Measurements from ENCODE around the gene STX16.

STX16 gene

DNA sequence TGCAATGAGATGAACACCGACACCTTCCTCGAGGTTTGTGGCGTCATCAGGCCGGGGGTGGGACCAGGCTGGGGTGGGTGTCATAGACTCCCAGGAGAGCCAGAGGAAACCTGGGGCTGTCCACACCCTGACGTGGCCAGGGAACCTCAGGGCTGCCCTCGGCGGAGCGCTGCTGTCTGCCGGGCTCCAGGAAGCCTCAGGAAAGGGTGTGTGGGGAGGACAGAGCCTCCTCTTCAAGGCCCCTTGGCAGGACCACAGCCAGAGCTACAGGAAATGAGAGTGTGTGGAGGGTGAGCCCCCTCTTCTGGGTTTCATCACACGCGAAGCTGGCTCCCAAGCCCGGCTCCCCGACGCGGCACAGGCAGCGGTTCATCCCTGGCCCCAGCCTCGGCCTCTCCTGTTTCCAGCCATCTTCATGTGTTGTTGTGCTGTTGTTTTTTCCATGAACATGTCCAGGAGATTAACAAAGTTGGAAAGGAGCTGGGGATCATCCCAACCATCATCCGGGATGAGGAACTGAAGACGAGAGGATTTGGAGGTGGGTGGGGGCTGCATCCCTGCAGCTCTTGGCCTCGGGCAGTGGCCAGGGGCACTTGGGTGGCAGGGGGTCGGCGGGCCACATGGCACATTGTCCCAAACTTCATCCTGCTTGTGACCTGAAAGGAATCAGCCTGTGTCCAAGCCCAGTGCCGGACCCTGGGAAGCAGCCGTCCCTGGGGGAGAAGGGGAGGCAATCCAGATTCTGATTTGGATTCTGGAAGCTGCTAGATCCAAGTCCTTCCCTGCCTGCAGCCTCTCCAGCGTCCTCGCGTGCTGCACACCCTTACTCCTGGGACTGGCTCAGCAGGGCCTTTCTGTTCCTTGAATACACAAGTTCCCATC lies 47.9 kb downstream of the STX16 start:
- no peak for DNase-seq

DNA sequence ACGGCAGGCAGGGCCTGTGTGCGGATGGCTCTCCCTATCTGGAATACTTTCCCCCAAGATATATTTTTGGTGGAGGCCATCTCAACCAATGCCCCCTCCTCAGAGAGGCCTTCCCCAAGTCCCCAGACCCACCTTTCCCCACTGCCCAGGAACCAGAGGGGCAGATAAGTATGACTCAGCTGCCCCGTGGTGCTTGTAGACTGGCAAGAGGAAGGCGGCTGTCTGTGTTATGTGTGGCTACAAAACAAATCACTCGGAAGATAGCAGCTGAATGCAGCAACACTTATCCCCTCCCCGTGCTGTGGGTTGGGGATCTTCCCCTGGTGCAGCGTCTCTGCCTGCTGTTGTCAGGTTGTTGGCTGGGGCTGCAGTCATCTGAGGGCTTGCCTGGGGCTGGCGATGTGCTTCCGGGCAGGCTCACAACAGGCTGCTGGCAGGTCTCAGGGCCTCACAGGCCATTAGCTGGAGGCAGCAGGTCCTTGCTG lies 48.6 kb downstream of the STX16 start:
- no peak for DNase-seq

DNA sequence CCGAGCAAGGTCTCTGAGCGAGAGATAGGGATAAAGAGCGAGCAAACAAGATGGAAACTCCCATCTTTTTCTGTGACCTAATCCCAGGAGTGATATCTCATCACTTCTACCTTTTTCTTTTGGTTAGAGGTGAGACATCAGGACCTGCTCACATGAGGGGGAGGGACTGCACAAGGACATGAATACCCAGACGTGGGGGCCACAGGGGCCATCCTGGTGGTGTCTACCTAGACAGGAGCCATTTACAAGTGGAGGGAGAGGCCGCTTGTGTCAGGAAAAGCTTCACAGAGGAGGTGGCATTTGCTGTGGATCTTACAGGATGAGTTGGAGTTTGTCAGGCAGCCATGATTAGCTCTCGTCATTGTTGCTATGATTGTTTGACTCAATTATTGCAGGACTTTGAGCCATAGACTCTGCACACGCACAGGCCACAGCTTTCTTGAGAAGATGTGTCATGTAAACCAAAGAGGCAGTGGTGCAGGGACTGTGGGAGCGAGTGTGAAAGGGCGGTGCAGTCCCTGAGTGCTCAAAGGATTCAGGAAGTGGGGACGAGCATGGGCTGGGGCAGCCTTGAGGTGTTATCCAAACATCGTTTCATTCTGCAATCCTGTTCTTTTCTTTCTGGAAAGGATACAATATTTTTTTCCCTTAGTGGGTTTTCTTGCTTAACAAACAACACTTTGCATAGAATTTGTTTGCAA lies 49.2 kb downstream of the STX16 start:
- DNase-seq: no peak

DNA sequence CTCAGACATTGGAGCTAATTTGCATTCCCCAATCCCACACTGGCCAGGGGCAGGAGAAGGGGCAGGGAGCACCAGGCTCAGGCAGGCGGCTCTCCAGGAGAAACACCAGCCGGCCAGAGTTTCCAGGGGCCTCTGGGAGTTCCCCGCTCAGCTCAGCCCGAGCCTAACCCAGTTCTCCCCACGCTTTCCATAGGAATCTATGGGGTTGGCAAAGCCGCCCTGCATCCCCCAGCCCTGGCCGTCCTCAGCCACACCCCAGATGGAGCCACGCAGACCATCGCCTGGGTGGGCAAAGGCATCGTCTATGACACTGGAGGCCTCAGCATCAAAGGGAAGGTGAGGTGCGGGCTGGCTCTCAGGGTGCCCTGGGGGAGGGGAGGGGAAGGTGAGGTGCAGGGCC lies 49.7 kb downstream of the STX16 start:
- no peak for DNase-seq

DNA sequence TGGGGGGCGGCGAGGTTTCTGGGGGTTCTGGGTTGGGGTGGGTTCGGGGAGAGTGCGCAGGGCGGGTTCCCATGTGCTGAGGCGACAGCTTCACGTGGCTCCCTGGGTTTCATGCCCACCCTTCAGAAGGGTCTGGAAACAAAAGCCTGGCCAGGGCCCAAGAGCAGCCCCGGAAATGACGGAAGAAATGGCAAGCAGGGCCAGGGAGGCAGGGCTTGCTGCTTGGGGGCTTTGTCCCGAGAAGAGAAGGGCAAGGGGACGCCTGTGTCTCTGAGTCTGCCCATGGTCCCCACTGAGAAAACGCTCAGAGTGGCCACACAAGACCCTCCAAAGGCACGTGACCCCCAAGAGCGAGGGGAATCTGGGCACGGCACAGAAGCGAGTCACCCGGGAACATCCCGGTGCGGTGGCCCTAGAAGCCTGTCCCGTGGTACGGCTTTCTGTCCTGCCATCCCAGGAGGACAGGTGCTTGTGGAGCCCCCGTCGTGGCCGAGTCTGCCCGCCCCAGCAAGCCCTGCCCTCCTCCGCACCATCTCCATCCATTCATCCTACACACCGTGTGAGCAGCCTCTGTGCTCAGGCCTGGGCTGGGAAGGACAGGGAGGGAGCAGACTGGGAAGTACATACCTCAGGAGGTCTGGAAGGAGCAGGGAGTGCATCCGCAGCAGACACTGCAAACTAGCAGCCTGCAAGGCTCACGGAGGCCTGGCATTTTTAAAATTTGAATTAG lies 50.5 kb downstream of the STX16 start:
- no peak for DNase-seq

DNA sequence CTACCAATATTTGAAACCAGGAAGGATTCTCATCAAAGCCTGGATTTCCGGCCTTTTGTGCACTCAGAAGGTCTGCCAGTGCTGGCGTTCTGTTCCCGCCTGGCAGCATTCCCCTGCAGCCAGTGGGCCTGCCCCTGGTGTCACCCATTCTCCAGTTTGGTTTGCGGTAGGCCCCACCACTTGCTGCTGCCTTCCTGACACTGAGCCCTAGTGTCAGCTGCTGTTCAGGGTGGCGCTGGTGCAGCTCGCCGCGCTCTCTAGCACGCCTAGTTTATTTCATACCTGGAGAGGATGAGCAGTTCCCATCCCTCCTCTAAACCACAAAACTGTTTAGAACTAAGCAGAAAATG lies 51.1 kb downstream of the STX16 start:
- no peak for DNase-seq

DNA sequence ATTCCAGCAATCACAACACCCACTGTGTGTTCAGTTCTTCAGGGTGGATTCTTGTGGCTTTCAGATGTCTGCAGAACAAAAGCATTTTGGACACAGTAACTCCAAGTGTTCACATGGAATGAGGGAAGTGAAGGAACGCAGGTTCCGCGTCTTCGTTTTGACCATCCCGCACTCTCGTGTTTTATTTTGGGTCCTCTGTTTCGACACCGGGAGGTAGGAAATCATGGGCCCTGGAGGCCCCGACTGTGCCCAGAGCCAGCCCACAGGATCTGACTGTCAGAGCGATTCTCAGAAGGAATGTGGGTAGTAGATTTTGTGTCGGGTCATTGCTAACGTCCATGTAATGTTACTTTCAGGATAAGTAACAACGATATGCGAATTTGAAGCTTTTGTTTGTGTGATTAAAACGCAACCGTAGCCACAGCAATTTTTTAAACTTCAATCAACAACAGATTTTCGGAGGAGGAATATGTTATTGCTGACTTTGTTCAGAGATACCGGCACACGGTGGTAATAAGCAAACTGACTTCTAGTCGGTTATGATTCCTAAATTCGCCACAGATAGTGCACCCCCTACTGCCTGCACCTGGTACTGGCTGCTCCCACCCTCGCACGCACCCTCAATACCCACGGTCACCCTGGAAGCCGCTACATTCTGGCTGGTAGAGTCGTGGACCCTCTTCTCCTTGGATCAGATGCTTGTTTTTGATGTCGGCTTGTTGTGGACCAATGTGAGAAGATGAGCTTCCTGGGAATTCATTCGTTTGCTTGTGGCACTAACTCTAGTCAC lies 52.0 kb downstream of the STX16 start:
- DNase-seq: no peak

DNA sequence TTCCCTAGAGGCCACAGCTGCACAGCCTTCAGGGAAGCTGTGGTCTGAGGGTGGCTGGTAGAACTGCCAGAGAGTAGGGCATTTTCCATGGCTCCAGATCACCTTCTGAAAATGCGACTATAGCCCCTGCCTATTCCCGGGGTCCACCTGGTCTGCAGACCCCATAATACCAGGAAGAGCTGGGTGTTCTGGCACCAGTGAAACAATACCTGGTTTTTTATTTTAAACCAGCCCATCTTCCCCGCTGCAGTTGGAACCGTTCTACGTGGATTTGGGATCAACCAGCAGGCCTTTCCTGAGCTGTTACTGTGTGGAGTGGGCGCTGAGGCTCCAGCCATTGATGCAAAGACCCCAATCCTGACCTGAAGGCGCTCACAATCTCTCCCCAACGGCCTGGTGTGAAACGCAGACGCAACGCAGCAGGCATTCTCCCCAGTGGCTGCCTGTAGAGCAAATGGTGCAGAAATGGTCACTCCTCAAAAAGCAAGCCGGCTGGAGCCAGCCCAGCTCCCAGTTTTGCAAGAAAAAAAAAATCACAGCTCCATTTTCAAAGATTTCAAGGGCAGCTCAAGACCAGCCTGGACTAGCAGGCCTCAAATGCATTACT lies 52.8 kb downstream of the STX16 start:
- DNase-seq: no peak

DNA sequence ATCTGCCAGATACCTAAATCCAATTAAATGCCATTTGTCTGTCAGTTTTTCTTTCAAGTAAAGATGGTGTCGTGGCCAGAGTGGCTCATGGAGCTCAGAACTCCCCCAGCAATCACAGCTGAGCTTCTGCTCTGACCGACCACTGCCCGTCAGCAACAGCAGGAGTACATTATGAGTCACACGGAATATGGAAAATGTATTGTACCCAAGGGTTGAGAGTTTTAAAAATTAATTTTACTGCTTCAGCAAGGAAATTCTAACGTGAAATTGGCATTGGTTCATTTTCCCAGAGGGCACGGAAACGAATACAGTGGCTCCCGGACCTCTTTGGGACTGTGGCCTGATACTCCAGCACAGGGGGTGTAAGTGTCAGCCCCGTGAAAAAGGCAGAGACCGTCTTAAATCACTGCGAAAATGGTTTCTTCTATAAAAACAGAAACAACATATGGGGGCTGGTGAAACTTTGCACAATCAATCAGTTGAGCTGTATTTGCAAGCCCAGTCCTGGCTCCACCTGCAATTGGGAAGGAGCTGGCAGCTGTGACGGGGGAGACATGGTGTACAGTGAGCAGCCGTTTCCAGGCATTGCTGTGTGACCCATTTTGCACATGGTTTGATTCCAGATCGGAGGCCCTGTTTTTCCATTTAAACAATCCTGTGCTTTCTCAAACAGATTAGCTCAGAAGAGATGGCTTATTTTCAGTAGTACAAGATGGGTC lies 54.3 kb downstream of the STX16 start:
- no peak for DNase-seq

DNA sequence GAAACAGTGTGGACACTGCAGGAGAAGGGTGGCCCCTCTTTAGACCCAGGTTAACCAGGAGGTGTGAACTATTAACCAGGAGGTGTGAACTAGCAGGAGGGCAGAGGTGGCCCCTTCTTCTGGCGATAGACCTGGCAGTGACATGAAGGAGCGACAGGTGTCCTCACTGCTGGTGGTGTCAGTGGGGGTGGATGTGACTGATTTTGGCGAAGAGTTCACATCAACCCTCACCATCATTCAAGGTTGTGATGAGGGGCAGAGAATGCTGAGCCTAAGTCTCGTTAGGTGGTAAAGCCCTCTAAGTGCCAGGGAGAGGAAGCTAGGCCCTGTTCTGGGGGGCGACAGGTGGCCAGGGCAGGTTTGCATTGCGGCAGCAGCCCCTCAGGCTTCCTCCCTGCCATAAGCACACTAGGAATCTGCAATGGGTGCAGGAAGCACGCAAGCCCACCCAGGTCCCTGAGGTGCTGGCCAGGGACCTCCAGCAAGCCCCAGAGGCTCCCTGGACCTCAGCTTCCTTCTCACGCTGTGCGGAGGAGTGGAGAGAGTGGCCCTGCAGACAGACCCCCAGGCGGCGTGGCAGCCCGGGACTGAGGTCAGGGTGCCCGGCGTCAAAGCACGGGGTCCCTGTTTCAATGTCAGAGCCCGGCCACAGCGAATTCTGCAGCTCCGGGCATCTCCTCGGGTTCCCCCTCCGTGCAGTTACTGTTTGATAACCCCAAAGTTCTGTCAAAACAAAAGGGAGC lies 55.2 kb downstream of the STX16 start:
- no peak for DNase-seq

DNA sequence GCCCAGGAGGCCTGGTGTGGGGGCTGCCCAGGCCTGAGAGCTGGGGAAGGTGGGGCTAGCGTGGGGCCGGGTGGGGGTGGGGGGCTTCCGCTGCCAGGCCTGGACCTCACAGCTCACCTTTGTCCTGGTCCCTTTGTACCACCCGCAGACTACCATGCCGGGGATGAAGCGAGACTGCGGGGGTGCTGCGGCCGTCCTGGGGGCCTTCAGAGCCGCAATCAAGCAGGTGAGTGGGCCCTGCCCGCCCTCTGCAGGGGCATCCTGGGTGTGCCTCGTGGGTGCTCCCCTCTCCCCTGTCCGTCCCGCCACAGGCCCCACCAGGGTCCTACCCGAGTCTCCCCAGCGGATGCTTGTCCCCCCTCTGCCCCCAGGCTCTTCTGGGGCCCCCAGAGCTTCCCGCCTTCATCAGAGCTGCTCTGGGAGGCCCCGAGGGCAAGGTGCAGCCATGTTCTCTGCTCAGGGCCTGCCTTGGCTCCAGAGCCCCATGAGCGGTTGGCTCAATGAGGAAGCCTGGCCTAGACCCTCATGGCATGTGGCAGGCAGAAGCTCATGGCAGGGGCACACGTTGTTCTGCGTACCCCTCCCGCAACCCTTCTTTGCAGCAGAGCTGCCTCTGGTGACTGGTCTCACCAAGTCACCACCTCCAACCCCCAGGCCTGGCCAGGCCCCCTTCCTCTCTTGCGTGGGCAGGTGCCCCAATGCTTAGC lies 56.0 kb downstream of the STX16 start:
- no peak for DNase-seq

DNA sequence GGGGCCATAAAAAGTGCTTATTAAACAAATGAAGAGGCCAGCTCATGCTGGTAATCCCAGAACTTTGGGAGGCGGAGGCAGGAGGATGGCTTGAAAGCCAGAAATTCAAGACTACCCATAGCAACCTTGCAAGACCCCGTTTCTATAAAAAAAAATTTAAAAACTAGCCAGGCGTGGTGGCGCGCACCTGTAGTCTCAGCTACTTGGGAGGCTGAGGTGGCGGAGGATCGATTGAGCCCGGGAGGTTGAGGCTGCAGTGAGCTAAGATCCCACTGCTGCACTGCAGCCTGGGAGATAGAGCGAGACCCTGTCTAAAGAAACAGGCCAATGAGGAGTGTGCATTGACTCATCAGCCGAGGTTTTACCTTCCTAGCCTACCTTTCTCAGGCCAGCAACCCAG lies 56.7 kb downstream of the STX16 start:
- DNase-seq: no peak

DNA sequence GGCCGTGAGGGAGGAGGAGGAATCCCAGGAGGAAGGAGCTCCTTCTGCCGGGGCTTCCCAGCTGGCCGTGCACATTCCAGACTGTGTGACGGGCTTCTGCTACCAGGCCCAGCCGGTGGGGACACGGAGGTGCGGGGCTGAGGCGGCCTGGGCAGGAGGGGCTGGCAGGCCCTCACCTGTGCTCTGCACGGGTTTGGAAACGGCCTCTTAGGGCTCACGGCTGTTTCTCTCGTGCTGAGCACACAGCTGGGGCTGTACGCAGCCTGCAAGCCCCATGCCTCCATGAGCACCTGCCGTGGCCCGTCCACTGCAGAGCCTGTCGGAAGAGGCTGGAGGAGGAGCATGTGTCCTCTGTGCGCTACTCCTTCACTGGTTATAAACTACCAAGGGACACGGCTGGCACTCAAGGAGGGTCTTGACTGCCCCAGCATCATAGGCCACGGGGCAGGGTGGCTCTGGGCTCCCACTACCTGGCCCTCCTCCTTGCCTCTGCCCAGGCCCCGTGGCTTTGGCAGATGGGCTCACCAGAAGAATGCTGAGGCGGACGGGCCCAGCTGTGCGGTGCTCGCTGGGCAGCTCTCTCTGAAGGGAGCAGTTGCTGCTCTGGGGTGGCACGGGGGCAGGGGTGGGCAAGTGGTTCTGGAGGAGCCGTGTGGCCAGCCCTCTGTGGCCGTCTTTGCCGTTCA lies 57.3 kb downstream of the STX16 start:
- DNase-seq: no peak

DNA sequence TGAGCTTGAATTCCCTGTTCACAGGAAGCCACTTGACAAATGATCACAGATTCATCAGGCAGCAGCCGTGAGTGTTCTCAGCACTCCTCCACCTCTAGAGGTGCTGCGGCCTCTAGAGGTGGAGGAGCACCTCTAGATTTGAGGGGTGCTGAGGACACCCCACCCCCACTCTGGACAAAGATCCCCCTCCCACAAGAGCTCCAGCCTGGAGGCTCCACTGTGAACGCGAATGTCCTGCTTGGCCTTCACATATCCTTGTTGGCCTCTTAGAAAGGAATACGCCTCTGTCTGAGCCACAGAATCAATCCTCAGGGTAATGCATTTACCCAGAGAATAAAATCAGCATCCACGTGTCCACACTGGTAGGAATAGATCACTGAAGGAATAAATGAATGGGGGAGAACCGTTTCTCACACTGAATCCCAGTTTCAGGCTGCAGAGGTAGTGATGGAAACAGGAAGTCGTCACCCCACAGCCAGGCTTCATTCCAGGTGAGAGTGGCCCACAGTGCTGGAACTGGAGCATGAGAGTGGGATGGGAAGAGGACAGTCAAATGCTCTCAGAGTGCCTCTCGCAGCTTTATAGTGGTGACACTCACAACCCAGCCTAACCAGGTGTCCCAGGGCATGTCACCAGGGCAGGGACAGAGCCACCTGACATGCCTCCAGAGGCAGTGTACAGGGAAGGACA lies 58.1 kb downstream of the STX16 start:
- no peak for DNase-seq

DNA sequence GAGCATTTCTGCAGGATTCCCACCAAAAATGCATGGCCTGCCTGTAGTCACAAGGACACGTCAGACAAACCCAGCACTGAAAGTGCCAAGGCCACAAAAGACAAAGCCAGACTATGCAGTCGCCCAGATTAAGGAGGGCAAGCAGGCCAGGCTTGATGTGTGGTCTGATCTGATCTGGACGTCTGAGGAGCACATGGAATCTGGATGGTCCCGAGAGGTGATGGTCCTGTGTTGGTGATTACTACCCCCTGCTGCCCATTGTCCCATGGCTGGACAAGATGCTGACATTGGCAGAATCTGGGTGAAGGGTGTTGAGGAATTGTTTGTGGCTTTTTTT lies 58.6 kb downstream of the STX16 start:
- no peak for DNase-seq

DNA sequence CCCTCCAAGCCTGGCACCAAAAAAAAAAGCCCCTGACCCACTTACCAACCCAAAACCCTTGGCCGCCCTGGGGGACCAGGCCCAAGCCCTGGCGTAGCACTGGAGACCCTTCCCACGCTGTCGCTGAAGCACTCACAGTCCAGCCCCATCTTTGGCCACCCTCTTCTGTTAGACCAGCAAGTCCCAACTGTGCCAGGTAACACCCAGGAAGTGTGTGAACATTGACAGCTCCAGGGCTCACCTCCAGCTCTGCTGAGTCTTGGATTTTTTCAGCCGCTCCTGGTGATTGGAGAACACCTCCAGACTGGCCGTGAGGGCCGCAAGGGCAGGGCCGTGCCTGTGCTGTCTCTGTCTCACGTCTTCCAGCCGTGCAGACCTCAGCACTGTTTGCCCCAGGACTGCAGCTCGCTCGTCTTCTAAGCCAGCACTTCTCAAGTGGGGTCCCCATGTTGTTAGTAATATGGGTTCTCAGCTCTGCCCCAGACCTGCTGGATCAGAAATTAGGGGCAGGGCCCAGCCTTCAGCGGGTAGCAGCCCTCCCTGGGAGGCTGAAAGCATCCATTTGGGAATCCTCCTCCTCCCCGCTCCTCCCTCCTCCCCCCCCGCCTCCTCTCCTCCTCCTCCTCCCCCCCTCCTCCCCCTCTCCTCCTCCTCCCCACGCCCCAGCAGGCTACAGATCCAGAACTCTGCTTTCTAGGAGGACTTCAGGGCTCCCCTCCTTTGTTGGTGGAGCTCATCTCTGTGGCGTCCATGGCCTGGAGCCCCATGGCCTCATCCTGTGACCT lies 59.6 kb downstream of the STX16 start:
- no peak for DNase-seq

DNA sequence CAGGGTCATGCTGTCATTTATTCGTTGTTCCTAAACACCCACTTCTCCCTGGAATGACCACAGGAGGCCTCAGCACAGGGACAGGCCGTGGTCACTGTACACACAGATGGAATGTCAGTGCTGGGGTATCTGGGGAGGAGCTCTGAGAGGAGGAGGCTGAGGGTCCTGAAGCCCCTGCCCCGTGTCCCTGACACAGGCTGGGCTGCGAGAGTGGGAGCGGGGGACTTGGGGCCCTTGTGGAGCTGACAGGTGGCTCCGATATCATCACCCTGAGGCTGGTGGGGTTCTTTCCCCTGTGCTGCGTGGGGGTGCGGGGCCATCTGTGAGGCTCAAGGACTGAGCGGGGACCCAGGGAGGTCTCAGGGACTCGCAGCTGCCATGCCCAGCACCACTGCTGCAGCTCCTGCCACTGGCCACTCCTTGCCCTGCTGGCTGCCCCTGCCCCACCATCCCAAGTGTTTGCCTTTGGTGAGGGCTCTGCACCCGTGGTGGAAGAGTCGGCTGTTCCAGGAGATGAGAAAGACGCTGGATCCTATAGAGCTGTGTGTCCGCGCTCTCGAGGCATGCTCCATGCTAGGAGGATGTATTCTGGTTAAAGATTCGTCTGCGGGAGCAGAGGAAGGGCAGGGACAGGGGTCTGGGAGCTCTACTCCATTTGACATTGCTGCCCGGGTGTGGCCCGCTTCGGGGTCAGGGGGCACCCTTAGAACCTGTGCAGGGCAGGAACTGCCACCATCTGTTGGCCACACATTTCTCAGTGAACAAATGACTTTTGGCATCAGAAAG lies 60.4 kb downstream of the STX16 start:
- no peak for DNase-seq
